GM19455 (cell line): ENCODE results near the gene MS4A6E.
"Not testable (repeated sequence)": the region's sequence is repeated elsewhere in the genome, so short reads cannot be mapped to it uniquely, and the experiment has no call there.

Experiments used
- ATAC-seq: cut with Tn5 transposase; IDR thresholded peaks from one replicate; pipeline ENCODE4 v1.9.1; 2021; ENCODE audit not compliant: unreplicated experiment

Gene MS4A6E

GRCh38 chr11:60334005-60334620 lies 7.1 kb downstream of the MS4A6E start:
- peak; percentile 62 for ATAC-seq

- no peak for ATAC-seq
Observed at GRCh38 chr11:60336767-60337391, 9.8 kb downstream of the MS4A6E start.

- ATAC-seq = no peak
Observed at GRCh38 chr11:60338053-60338452, 11.0 kb downstream of the MS4A6E start.

GRCh38 chr11:60339356-60339755 lies 12.3 kb downstream of the MS4A6E start:
- ATAC-seq = no peak

GRCh38 chr11:60343094-60343704 lies 16.1 kb downstream of the MS4A6E start:
- ATAC-seq = no peak

- no peak for ATAC-seq
Observed at GRCh38 chr11:60344146-60344545, 17.1 kb downstream of the MS4A6E start.

GRCh38 chr11:60345489-60345888 lies 18.4 kb downstream of the MS4A6E start:
- no peak for ATAC-seq

- ATAC-seq = no peak
Observed at GRCh38 chr11:60347084-60347797, 20.2 kb downstream of the MS4A6E start.

- ATAC-seq = no peak
Observed at GRCh38 chr11:60348116-60348515, 21.1 kb downstream of the MS4A6E start.

GRCh38 chr11:60349990-60350389 lies 22.9 kb downstream of the MS4A6E start:
- no peak for ATAC-seq

- ATAC-seq = no peak
Observed at GRCh38 chr11:60357771-60358170, 30.7 kb downstream of the MS4A6E start.

GRCh38 chr11:60360621-60361020 lies 33.6 kb downstream of the MS4A6E start:
- no peak for ATAC-seq

- ATAC-seq = no peak
Observed at GRCh38 chr11:60362241-60362640, 35.2 kb downstream of the MS4A6E start.

- ATAC-seq = no peak
Observed at GRCh38 chr11:60363542-60364470, 36.8 kb downstream of the MS4A6E start.

- not testable (repeated sequence) for ATAC-seq
Observed at GRCh38 chr11:60366262-60366904, 39.3 kb downstream of the MS4A6E start.

- ATAC-seq = peak; percentile 76
Observed at GRCh38 chr11:60367009-60367408, 40.0 kb downstream of the MS4A6E start.

GRCh38 chr11:60367896-60368295 lies 40.8 kb downstream of the MS4A6E start:
- ATAC-seq = no peak

- ATAC-seq = no peak
Observed at GRCh38 chr11:60370252-60370810, 43.3 kb downstream of the MS4A6E start.

GRCh38 chr11:60370811-60371298 lies 43.8 kb downstream of the MS4A6E start:
- ATAC-seq = no peak

- ATAC-seq = no peak
Observed at GRCh38 chr11:60371386-60371785, 44.3 kb downstream of the MS4A6E start.
